Neural cell (in vitro differentiated cells): Measurements from ENCODE around the gene KIAA1958. TPM values are rescaled to one million over a fixed set of nuclear protein-coding genes. Genes with fewer than 3 reads are reported as not detected.

Experiments used
- H2AFZ ChIP-seq: fragments of 200-600, 300-800 bp; sonication (generic), shearing (Covaris generic); 2 replicates; pipeline ENCODE4 v1.6.0; 2014; ENCODE audit warnings: low read depth, mild to moderate bottlenecking, antibody characterized with exemption, low read length, moderate library complexity
- H3F3A ChIP-seq: fragments of 200-600 bp; shearing (Covaris generic); 2 replicates; pipeline ENCODE4 v1.6.1; 2016; ENCODE audit warnings: mild to moderate bottlenecking, moderate library complexity, mixed read lengths, antibody characterized with exemption, low read length; ENCODE audit not compliant: insufficient read depth, poor library complexity, severe bottlenecking
- H3K27ac ChIP-seq: fragments of 200-600, 300-800 bp; sonication (generic), shearing (Covaris generic); 2 replicates; pipeline ENCODE4 v1.5.1; 2014; ENCODE audit warnings: mild to moderate bottlenecking, low read length, moderate library complexity
- H3K27me3 ChIP-seq: fragments of 300-800, 200-600 bp; sonication (generic), shearing (Covaris generic); 2 replicates; pipeline ENCODE4 v1.6.0; 2014; ENCODE audit warnings: mild to moderate bottlenecking, low read depth, low read length, moderate library complexity; ENCODE audit not compliant: insufficient read depth
- H3K36me3 ChIP-seq: fragments of 300-800, 200-600 bp; sonication (generic), shearing (Covaris generic); 2 replicates; pipeline ENCODE4 v1.5.1; 2014; ENCODE audit warnings: mild to moderate bottlenecking, antibody characterized with exemption, low read length, moderate library complexity; ENCODE audit not compliant: insufficient read depth
- H3K4me2 ChIP-seq: fragments of 300-800, 200-600 bp; sonication (generic), shearing (Covaris generic); 2 replicates; pipeline ENCODE4 v1.6.0; 2014; ENCODE audit warnings: mild to moderate bottlenecking, low read length
- H3K4me3 ChIP-seq: fragments of 300-800, 200-600 bp; sonication (generic), shearing (Covaris generic); 2 replicates; pipeline ENCODE4 v1.5.1; 2014; ENCODE audit warnings: mild to moderate bottlenecking, low read length, moderate library complexity
- H3K79me2 ChIP-seq: fragments of 200-600 bp; shearing (Covaris generic); replicated peaks from 2 replicates; pipeline ENCODE4 v1.6.0; 2014; ENCODE audit warnings: mild to moderate bottlenecking, low read length, moderate library complexity; ENCODE audit not compliant: insufficient read depth
- H3K9ac ChIP-seq: fragments of 300-800, 200-600 bp; sonication (generic), shearing (Covaris generic); 2 replicates; pipeline ENCODE4 v1.6.1; 2016; ENCODE audit warnings: mild to moderate bottlenecking, low read length, mixed read lengths
- H3K9me2 ChIP-seq: fragments of 200-600 bp; shearing (Covaris generic); 2 replicates; pipeline ENCODE4 v1.6.1; 2016; ENCODE audit warnings: mild to moderate bottlenecking, low read length, mixed read lengths; ENCODE audit not compliant: insufficient read depth
- H3K9me3 ChIP-seq: fragments of 200-600, 300-800 bp; sonication (generic), shearing (Covaris generic); 2 replicates; pipeline ENCODE4 v1.6.1; 2016; ENCODE audit warnings: mild to moderate bottlenecking, mixed run types, low read length, moderate library complexity, mixed read lengths
- H4K20me1 ChIP-seq: fragments of 200-600 bp; shearing (Covaris generic); 2 replicates; pipeline ENCODE4 v1.6.1; 2016; ENCODE audit warnings: mild to moderate bottlenecking, mixed run types; ENCODE audit not compliant: insufficient read depth
- CTCF ChIP-seq: fragments of 450-650 bp; IDR thresholded peaks from 2 replicates; pipeline ENCODE4 v1.5.1; 2014; ENCODE audit warnings: antibody characterized with exemption, mild to moderate bottlenecking, moderate library complexity; ENCODE audit not compliant: poor library complexity, severe bottlenecking
- EP300 ChIP-seq: fragments of 450-650 bp; conservative IDR thresholded peaks from 2 replicates; pipeline ENCODE4 v1.6.1; 2014; ENCODE audit warnings: antibody characterized with exemption, mild to moderate bottlenecking, moderate library complexity; ENCODE audit not compliant: poor library complexity, severe bottlenecking
- EZH2 ChIP-seq: fragments of 200-600, 300-800 bp; shearing (Covaris generic), sonication (generic); IDR thresholded peaks from 2 replicates; pipeline ENCODE4 v1.6.1; 2014; ENCODE audit warnings: antibody characterized with exemption, low read length, borderline replicate concordance, mild to moderate bottlenecking; ENCODE audit not compliant: insufficient read depth, poor library complexity, severe bottlenecking
- MXI1 ChIP-seq: fragments of 450-650 bp; conservative IDR thresholded peaks from 2 replicates; pipeline ENCODE4 v1.6.1; 2014; ENCODE audit warnings: antibody characterized with exemption, mild to moderate bottlenecking; ENCODE audit not compliant: poor library complexity, severe bottlenecking
- POLR2AphosphoS5 ChIP-seq: IDR thresholded peaks from 2 replicates; pipeline ENCODE4 v1.6.1; 2012
- RAD21 ChIP-seq: fragments of 450-650 bp; conservative IDR thresholded peaks from 2 replicates; pipeline ENCODE4 v1.6.1; 2014; ENCODE audit warnings: antibody characterized with exemption, mild to moderate bottlenecking, moderate library complexity
- REST ChIP-seq: IDR thresholded peaks from 2 replicates; pipeline ENCODE4 v1.6.1; 2012; ENCODE audit warnings: borderline replicate concordance
- SMC3 ChIP-seq: fragments of 450-650 bp; conservative IDR thresholded peaks from 2 replicates; pipeline ENCODE4 v1.6.1; 2014; ENCODE audit warnings: antibody characterized with exemption, mild to moderate bottlenecking, moderate library complexity; ENCODE audit not compliant: poor library complexity
- TAF1 ChIP-seq: IDR thresholded peaks from 2 replicates; pipeline ENCODE4 v1.6.1; 2012; ENCODE audit warnings: low read depth
- polyA plus RNA-seq: library from polyadenylated mRNA; depleted of rRNA; stranded (reverse); fragments of >200 nt; gene quantifications from 2 replicates; pipeline ENCODE4 v1.2.3, GENCODE V29; 2014

KIAA1958 gene
- polyA plus RNA-seq, 1 donor from 2014 or later: 8.4 TPM

- H3K4me3 ChIP-seq: peak overlapping the region; percentile 80
- no peaks in the 10 kb centered on the region for H3K9me3 ChIP-seq
- TF ChIP-seq EP300 (no peak), POLR2AphosphoS5 (no peak), RAD21 (no peak), CTCF (no peak), EZH2 (no peak), TAF1 (no peak), REST (no peak), SMC3 (no peak), MXI1 (no peak)
- no peaks in the 10 kb centered on the region for H3K36me3 ChIP-seq
- H3F3A ChIP-seq: no peaks in the 10 kb centered on the region
- H3K4me2 ChIP-seq: peak overlapping the region; percentile 94
- H3K27me3 ChIP-seq: no peaks in the 10 kb centered on the region
- H3K9me2 ChIP-seq: no peaks in the 10 kb centered on the region
- H3K9ac ChIP-seq: peak overlapping the region; percentile 83
- H3K27ac ChIP-seq: peak overlapping the region; percentile 43
- no peaks in the 10 kb centered on the region for H4K20me1 ChIP-seq
- H2AFZ ChIP-seq: no peak overlapping the region
- H3K79me2 ChIP-seq: peaks cover 78% of the 10 kb centered on the region
These were observed 2.5 kb downstream of the KIAA1958 start for GRCh38 chr9:112489039-112489546.

- Histone ChIP-seq H3K9me3 (no peaks in the 10 kb centered on the region), H3K4me2 (peak overlapping the region; percentile 94), H3K9ac (peak overlapping the region; percentile 83), H3K9me2 (no peaks in the 10 kb centered on the region), H4K20me1 (no peaks in the 10 kb centered on the region), H3K27me3 (no peaks in the 10 kb centered on the region), H3K27ac (peak overlapping the region; percentile 43), H3K36me3 (no peaks in the 10 kb centered on the region), H3F3A (no peaks in the 10 kb centered on the region), H2AFZ (no peak overlapping the region), H3K4me3 (peak overlapping the region; percentile 80), H3K79me2 (peaks cover 87% of the 10 kb centered on the region)
- TF ChIP-seq TAF1: no peak
- no peak for TF ChIP-seq RAD21
- peak; percentile 13 for TF ChIP-seq MXI1
- no peak for TF ChIP-seq POLR2AphosphoS5
- no peak for TF ChIP-seq EP300
- TF ChIP-seq EZH2: no peak
- no peak for TF ChIP-seq SMC3
- TF ChIP-seq REST: no peak
These were observed 3.4 kb downstream of the KIAA1958 start for GRCh38 chr9:112489876-112490666.
